PC-3 (cell line): ENCODE results near the gene LILRA6. TPM values are rescaled to one million over a fixed set of nuclear protein-coding genes. Genes with fewer than 3 reads are reported as not detected.

Experiments used
- ATAC-seq: fragments of 200-7000 bp; cut with Tn5 transposase; 2 replicates; pipeline ENCODE4 v1.9.1; 2020; ENCODE audit warnings: mild to moderate bottlenecking, moderate library complexity
- BruUV-seq: library from RNA; stranded (reverse); fragments of 400-500 nt; replicated peaks from 2 replicates; lab custom pipeline; 2021; lab: Mats Ljungman, UMichigan
- CTCF ChIA-PET: fragments of 300-600 bp; sonication (Branson Sonifier 250); formaldehyde crosslinking; loops from one replicate; lab custom pipeline; 2022; ENCODE audit warnings: antibody characterized with exemption; lab: Charles Lee
- POLR2A ChIA-PET: fragments of 300-600 bp; sonication (Branson Sonifier 250); formaldehyde crosslinking; loops from one replicate; lab custom pipeline; 2022; ENCODE audit warnings: antibody characterized with exemption; ENCODE audit not compliant: unreplicated experiment; lab: Charles Lee
- DNase-seq: peaks from one replicate; pipeline ENCODE4 v3.0.0-alpha.2; 2015
- H2AFZ ChIP-seq: fragments of 300-600 bp; sonication (generic); 2 replicates; pipeline ENCODE4 v1.6.0; 2016; ENCODE audit warnings: antibody characterized with exemption, low read length
- H3F3A ChIP-seq: fragments of 300-600 bp; sonication (generic); one replicate; pipeline ENCODE4 v1.6.0; 2017; ENCODE audit warnings: antibody characterized with exemption, low read length, control low read depth, mild to moderate bottlenecking; ENCODE audit not compliant: unreplicated experiment
- H3K27ac ChIP-seq: fragments of 300-600 bp; sonication (generic); 2 replicates; pipeline ENCODE4 v1.5.1; 2016; ENCODE audit warnings: mild to moderate bottlenecking, low read length
- H3K27me3 ChIP-seq: fragments of 300-600 bp; sonication (generic); 2 replicates; pipeline ENCODE4 v1.6.1; 2016; ENCODE audit warnings: low read length, mixed read lengths
- H3K36me3 ChIP-seq: fragments of 300-600 bp; sonication (generic); 2 replicates; pipeline ENCODE4 v1.6.1; 2016; ENCODE audit warnings: low read depth, mixed run types, low read length, mixed read lengths
- H3K4me1 ChIP-seq: fragments of 300-600 bp; sonication (generic); 2 replicates; pipeline ENCODE4 v1.5.1; 2016; ENCODE audit warnings: low read length; ENCODE audit not compliant: insufficient read depth
- H3K4me2 ChIP-seq: fragments of 300-600 bp; sonication (generic); 2 replicates; pipeline ENCODE4 v1.6.0; 2016; ENCODE audit warnings: low read length
- H3K4me3 ChIP-seq: fragments of 300-600 bp; sonication (generic); 2 replicates; pipeline ENCODE4 v1.5.1; 2016; ENCODE audit warnings: mild to moderate bottlenecking, low read length, mixed read lengths
- H3K79me2 ChIP-seq: fragments of 300-600 bp; sonication (generic); 2 replicates; pipeline ENCODE4 v1.6.1; 2017; ENCODE audit warnings: low read length, mixed read lengths
- H3K9ac ChIP-seq: fragments of 300-600 bp; sonication (generic); 2 replicates; pipeline ENCODE4 v1.6.0; 2016; ENCODE audit warnings: mild to moderate bottlenecking, low read length
- H3K9me2 ChIP-seq: fragments of 300-600 bp; sonication (generic); replicated peaks from 2 replicates; pipeline ENCODE4 v1.6.1; 2016; ENCODE audit warnings: mixed run types, low read length, mixed read lengths
- H3K9me3 ChIP-seq: fragments of 300-600 bp; sonication (generic); 2 replicates; pipeline ENCODE4 v1.6.1; 2016; ENCODE audit warnings: low read length, mixed read lengths
- H4K20me1 ChIP-seq: fragments of 300-600 bp; sonication (generic); 2 replicates; pipeline ENCODE4 v1.6.1; 2016; ENCODE audit warnings: low read length, mixed read lengths
- EZH2 ChIP-seq: fragments of 300-600 bp; sonication (generic); IDR thresholded peaks from one replicate; pipeline ENCODE4 v1.6.1; 2017; ENCODE audit warnings: antibody characterized with exemption, mild to moderate bottlenecking, low read length; ENCODE audit not compliant: unreplicated experiment
- EZH2phosphoT487 ChIP-seq: fragments of 300-600 bp; sonication (generic); IDR thresholded peaks from 2 replicates; pipeline ENCODE4 v1.6.1; 2018; ENCODE audit warnings: mild to moderate bottlenecking, antibody characterized with exemption, low read length, borderline replicate concordance
- intact Hi-C: fragments of 100-400 bp; cut with micrococcal nuclease; formaldehyde crosslinking; loops from 2 replicates; pipeline ENCODE4 v1.9.0; 2023
- total RNA-seq: library from RNA; depleted of rRNA; stranded (reverse); fragments of >200 nt; gene quantifications from 2 replicates; pipeline ENCODE4 v1.2.3, GENCODE V29; 2014
- TF ChIP-seq, protein P1 (sequence below): fragments of 300-600 bp; sonication (generic); conservative IDR thresholded peaks from 2 replicates; pipeline ENCODE4 v1.5.1; 2017; ENCODE audit warnings: antibody characterized with exemption, low read depth, mild to moderate bottlenecking, low read length

LILRA6 gene
- total RNA-seq, 1 experiment from 2014 or later = not detected

DNA sequence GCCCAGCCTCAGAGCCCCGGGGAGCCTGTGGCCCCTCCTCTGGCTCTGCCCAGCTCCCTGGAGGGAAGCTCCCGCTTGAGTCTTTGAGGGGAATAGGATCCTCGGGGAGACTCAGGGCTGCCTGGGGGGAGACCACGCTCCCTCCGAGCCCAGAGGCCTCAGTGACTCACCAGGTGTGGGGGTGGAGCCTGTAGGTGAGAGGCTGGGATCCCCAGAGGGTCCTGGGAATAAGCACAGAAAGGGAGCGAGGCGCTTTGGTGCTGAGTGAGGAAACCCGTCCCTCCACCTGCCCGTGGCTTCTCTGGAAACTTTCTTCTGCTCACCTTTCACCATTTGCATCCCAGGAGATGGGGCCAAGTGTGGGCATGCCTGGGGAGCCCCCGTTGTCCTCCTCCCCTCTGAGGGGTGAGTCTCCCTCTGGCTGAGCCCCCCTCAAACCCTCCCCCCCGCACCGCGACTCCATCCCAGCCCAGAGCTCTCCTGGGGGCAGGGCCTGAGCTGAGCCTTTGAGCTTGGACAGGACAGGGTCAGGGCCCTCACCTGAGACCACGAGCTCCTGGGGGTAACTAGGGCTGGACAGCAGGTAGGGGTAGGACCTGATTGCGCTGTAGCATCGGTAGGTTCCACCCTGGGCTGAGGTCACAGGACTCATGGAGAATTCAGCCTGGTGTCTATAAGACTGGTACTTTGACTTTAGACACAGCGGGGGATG lies 11.8 kb upstream of the LILRA6 start:
- H3F3A ChIP-seq = no peaks in the 10 kb centered on the region
- H3K9me3 ChIP-seq = no peaks in the 10 kb centered on the region
- H3K9ac ChIP-seq = no peak overlapping the region
- H3K27me3 ChIP-seq = peaks cover 82% of the 10 kb centered on the region
- no peak overlapping the region for H3K4me3 ChIP-seq
- POLR2A ChIA-PET = no interaction called here
- no peaks in the 10 kb centered on the region for H3K4me1 ChIP-seq
- ATAC-seq (no peak), DNase-seq (no peak)
- H3K27ac ChIP-seq = no peak overlapping the region
- H2AFZ ChIP-seq = no peak overlapping the region
- no peak for TF ChIP-seq EZH2
- TF ChIP-seq, protein P1, sequence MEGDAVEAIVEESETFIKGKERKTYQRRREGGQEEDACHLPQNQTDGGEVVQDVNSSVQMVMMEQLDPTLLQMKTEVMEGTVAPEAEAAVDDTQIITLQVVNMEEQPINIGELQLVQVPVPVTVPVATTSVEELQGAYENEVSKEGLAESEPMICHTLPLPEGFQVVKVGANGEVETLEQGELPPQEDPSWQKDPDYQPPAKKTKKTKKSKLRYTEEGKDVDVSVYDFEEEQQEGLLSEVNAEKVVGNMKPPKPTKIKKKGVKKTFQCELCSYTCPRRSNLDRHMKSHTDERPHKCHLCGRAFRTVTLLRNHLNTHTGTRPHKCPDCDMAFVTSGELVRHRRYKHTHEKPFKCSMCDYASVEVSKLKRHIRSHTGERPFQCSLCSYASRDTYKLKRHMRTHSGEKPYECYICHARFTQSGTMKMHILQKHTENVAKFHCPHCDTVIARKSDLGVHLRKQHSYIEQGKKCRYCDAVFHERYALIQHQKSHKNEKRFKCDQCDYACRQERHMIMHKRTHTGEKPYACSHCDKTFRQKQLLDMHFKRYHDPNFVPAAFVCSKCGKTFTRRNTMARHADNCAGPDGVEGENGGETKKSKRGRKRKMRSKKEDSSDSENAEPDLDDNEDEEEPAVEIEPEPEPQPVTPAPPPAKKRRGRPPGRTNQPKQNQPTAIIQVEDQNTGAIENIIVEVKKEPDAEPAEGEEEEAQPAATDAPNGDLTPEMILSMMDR = no peak
- TF ChIP-seq EZH2phosphoT487 = no peak
- H3K79me2 ChIP-seq = no peaks in the 10 kb centered on the region
- CTCF ChIA-PET = no interaction called here
- no TSS peak for BruUV-seq
- intact Hi-C loops = no loop called here
- H3K9me2 ChIP-seq = no peaks in the 10 kb centered on the region
- no peak overlapping the region for H3K4me2 ChIP-seq
- no peaks in the 10 kb centered on the region for H4K20me1 ChIP-seq
- H3K36me3 ChIP-seq = no peaks in the 10 kb centered on the region

DNA sequence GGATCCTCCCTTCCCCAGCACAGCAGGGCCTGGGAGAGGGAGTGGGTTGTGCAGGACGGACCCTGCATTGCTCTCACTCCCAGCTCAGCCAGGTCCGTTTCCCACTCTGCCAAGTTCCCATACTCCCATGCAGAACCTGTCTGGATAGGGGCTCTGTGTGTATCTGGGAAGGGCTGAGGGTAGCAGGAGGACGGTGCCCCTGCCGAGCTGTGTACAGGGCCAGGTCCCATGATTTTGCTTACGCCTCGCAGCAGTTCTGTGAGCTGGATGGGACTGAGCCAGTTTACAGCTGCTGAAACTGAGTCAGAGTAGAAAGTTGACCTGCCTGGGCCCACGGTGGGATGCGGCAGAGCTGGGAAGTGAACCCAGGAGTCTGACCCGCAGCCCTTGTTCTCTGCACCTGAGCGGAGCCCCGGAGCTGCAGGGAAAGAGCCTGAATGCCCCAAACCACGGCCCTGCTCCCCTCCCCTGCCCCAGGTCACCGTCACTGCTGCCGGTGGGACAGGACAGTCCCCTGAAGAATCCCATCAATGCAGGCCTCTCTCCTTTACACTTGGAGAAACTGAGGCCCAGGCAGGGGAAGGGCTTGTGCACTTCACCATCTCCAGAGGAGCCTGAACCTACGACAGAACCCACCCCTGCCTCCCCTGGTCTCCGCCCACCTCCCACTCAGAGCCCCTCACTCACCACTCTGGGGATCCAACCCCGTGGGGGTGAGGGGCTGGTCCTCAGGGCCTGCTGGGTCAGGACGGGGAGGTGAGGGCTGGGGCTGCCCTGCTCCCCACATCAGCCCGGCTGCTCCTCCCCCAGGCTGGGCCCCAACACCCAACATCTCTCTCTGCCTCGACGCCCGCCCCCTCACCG lies 11.0 kb upstream of the LILRA6 start:
- CTCF ChIA-PET = no interaction called here

More for the DNA sequence above, 11.0 kb upstream of the LILRA6 start:
- H2AFZ ChIP-seq = no peak overlapping the region
- no TSS peak for BruUV-seq
- H3K9me2 ChIP-seq = no peaks in the 10 kb centered on the region
- H3K4me1 ChIP-seq = no peaks in the 10 kb centered on the region
- H3K9me3 ChIP-seq = no peaks in the 10 kb centered on the region
- no peak overlapping the region for H3K4me3 ChIP-seq
- ATAC-seq (no peak), DNase-seq (no peak)
- H3K27me3 ChIP-seq = peaks cover 78% of the 10 kb centered on the region
- H3K27ac ChIP-seq = no peak overlapping the region
- TF ChIP-seq, protein P1 = no peak
- TF ChIP-seq EZH2 (no peak), EZH2phosphoT487 (no peak)
- intact Hi-C loops = no loop called here
- POLR2A ChIA-PET = no interaction called here
- no peaks in the 10 kb centered on the region for H3F3A ChIP-seq
- no peak overlapping the region for H3K9ac ChIP-seq
- no peaks in the 10 kb centered on the region for H4K20me1 ChIP-seq
- H3K4me2 ChIP-seq = no peak overlapping the region
- H3K79me2 ChIP-seq = no peaks in the 10 kb centered on the region
- no peaks in the 10 kb centered on the region for H3K36me3 ChIP-seq
